NK-92 treated with Interleukin-12 subunit alpha and Interleukin-12 subunit beta, amount 100 ng/mL, for 24 hours (cell line): ENCODE measurements around the gene MYO16.
"Not testable (repeated sequence)": the region's sequence is repeated elsewhere in the genome, so short reads cannot be mapped to it uniquely, and the experiment has no call there.

Experiments
- DNase-seq: peaks from one replicate; lab custom pipeline; 2025; lab: John Stamatoyannopoulos, UW

The MYO16 gene

GRCh38 chr13:109072505-109072904 lies 443.1 kb downstream of the MYO16 start:
- DNase-seq: no peak

- no peak for DNase-seq
These were observed 445.0 kb downstream of the MYO16 start for GRCh38 chr13:109074436-109074835.

- no peak for DNase-seq
These were observed 445.4 kb downstream of the MYO16 start for GRCh38 chr13:109074853-109075252.

- no peak for DNase-seq
These were observed 458.7 kb downstream of the MYO16 start for GRCh38 chr13:109087916-109088623.

- no peak for DNase-seq
These were observed 459.2 kb downstream of the MYO16 start for GRCh38 chr13:109088624-109088917.

GRCh38 chr13:109090796-109091195 lies 461.4 kb downstream of the MYO16 start:
- DNase-seq: no peak

- DNase-seq: no peak
These were observed 461.8 kb downstream of the MYO16 start for GRCh38 chr13:109091249-109091648.

- DNase-seq: not testable (repeated sequence)
These were observed 462.8 kb downstream of the MYO16 start for GRCh38 chr13:109092186-109092585.

GRCh38 chr13:109093998-109094397 lies 464.6 kb downstream of the MYO16 start:
- DNase-seq: no peak

- DNase-seq: no peak
These were observed 465.7 kb downstream of the MYO16 start for GRCh38 chr13:109095126-109095525.

- DNase-seq: no peak
These were observed 466.7 kb downstream of the MYO16 start for GRCh38 chr13:109096101-109096500.

- DNase-seq: no peak
These were observed 471.4 kb downstream of the MYO16 start for GRCh38 chr13:109100705-109101304.

GRCh38 chr13:109101550-109102144 lies 472.2 kb downstream of the MYO16 start:
- no peak for DNase-seq

GRCh38 chr13:109105899-109106298 lies 476.5 kb downstream of the MYO16 start:
- no peak for DNase-seq

- DNase-seq: no peak
These were observed 480.7 kb downstream of the MYO16 start for GRCh38 chr13:109110159-109110558.

- DNase-seq: no peak
These were observed 481.7 kb downstream of the MYO16 start for GRCh38 chr13:109111141-109111540.

- no peak for DNase-seq
These were observed 484.0 kb downstream of the MYO16 start for GRCh38 chr13:109113427-109113826.

GRCh38 chr13:109114162-109114561 lies 484.8 kb downstream of the MYO16 start:
- no peak for DNase-seq

GRCh38 chr13:109114991-109115390 lies 485.6 kb downstream of the MYO16 start:
- DNase-seq: no peak

- no peak for DNase-seq
These were observed 489.1 kb downstream of the MYO16 start for GRCh38 chr13:109118521-109118920.

GRCh38 chr13:109119896-109120295 lies 490.5 kb downstream of the MYO16 start:
- DNase-seq: no peak

- no peak for DNase-seq
These were observed 492.4 kb downstream of the MYO16 start for GRCh38 chr13:109121826-109122225.

GRCh38 chr13:109123971-109124370 lies 494.6 kb downstream of the MYO16 start:
- no peak for DNase-seq

- DNase-seq: no peak
These were observed 496.8 kb downstream of the MYO16 start for GRCh38 chr13:109126178-109126577.
